KBM-7 (cell line): ENCODE measurements around the gene SLC9A7.

Experiments
- DNase-seq: peaks from one replicate; pipeline ENCODE4 v3.0.0-alpha.2; 2015
- in situ Hi-C: fragments of 300-500 bp; cut with MboI; formaldehyde crosslinking; loops from 2 replicates; pipeline ENCODE4 v1.14.3; 2020; ENCODE audit warnings: low sequenced_read_pairs, low pct_unique_long_range_greater_than_20kb, mixed read lengths

The SLC9A7 gene

DNA sequence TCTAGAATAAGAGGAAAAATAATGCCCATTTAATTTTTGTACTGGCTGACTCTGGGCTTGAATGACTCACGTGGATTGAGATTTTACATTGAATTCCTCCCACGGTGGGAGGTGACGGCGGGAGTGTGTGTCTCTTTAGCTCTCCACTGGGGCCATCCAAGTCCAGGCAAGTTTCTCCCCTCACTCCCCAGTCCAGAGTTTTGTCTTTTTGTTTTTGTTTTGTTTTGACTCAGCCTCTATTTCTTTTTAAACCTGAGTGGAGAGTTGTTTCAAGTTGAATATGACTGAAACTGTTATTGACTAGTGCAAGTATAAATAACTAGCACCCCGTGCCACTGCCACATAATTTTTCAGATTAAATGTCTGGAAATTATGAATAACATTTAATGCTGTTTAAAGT is 171.8 kb downstream of the SLC9A7 start:
- in situ Hi-C loops = no loop called here

DNA sequence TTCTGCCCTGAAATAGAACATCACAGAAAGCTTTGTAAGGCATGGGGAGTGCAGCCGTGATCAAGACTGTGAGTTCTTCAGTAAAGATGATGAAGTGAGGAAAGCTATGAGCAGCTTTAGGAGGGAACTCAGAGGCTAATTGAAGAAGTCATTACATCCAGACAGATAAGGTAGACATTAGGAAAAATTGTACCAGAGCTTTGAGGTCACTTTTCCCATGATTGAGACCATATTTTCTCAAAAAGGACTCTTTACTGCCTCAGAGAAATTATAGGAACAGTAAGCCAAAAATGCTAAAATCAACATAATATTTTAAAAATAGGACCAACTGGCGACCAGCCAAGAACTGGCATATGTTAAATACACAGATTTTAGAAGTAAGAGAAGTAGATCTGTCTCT is 174.2 kb downstream of the SLC9A7 start:
- in situ Hi-C loops = no loop called here
- DNase-seq = no peak

More for the DNA sequence above, 171.8 kb downstream of the SLC9A7 start:
- DNase-seq = no peak

DNA sequence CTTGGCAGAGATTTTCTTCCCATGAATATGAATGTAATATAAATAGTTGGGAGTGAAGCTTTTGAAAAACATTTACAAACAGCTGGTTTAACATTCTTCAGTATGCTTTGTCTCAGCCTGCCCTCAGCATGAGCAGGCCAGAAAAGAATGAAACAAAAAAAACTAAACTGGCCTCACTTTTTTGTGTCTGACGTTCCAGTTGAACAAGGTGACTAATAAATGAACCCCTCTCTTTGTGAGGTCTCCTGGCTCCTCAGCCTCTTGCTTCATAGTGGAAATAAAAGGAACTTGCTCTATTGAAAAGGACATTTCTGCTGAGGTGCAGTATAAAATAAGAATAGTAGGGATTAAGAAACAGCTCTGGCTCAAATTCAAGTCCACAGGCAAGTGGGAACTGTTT is 176.0 kb downstream of the SLC9A7 start:
- no peak for DNase-seq

DNA sequence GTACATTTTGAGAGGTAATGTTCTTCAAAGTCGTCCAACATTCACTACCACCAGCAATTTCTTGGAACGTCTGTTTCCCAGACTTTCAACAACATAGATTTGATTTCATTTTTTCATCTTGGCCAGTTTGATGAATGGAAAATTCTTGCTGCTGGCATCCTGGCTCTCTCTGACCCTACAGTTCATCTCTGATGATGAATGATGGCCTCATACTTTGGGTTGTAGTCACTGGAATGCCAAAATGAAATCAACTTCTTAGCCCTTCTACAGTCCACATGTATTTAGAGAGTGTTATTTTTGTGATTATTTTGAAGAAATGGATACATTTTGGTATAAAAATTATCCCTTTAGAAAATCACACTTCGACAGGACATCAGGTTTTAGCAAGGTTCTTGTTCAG is 176.6 kb downstream of the SLC9A7 start:
- no peak for DNase-seq
- in situ Hi-C loops = no loop called here

More for the DNA sequence above, 176.0 kb downstream of the SLC9A7 start:
- in situ Hi-C loops = no loop called here

DNA sequence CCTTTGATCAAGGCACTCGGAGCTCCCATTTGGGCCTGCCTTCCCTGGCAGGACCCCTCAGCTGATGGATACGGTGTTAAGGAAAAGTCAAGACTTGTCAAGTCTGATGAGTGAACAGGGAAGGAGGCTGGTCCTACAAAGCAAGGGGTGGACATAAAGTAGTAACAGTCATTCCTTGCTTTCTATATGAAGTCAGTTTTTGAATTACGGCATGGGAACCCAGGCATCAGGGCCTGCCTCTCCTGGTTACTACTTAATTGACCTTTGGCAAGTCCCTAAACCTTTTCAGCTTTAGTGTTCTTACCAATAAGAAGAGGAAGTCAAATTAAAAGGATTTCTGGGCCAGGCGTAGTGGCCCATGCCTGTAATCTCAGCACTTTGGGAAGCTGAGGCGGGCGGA is 178.3 kb downstream of the SLC9A7 start:
- DNase-seq = no peak
- in situ Hi-C loops = no loop called here

DNA sequence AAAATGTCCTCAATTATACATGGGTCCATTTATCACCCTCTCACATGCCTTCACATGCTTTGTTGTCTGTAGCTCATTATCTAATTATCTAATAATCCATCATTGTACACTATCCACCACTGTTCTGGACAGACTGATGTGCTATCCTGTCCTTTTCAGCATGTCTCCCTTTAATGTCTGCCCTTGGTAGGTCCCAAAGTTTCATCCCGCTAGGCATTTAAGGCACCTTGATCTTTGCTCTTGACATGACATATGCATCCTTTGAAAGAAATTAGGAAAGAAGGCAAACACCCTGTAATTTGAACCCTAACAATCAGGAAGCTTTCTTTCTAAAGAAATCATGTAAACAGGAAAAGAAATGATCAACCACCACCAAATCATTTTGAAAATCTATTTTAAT is 179.7 kb downstream of the SLC9A7 start:
- in situ Hi-C loops = no loop called here

DNA sequence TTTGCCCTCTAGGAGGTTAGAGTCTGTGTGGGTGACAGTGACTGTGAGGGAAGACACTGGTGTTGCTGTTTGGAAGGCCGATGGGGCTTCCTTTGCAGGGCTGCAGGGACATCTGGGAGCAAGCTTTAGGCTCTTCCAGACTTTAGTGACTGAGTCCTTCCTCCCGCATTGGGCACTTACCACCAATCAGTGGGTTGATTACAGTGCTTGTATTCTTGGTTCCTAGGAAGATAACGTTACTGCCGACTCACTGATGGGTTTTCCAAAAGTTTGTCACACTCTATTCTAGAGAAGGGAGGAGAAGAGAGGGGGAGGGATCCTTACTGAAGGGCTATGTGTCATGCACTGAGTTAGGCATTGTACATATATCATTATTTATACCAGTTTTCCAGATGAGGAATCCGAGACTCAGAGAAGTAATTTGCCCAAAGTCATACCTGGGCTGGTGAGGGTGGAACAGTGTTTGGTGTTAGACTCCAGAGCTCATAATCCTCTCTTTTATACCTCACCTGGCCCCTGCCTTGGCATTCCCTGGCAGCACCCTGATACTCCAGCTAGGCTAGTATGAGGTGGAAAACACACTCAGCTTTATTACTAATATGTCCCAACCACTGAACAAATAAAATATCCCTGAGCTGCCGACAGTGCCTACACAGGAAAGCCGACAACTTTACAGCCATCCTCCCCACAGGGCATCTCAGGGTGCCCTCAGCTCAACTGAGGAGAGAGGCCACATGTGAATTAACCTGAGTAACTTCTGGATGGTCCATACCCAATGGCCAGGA is 181.5 kb downstream of the SLC9A7 start:
- in situ Hi-C loops = no loop called here
- DNase-seq = no peak

More for the DNA sequence above, 179.7 kb downstream of the SLC9A7 start:
- no peak for DNase-seq

DNA sequence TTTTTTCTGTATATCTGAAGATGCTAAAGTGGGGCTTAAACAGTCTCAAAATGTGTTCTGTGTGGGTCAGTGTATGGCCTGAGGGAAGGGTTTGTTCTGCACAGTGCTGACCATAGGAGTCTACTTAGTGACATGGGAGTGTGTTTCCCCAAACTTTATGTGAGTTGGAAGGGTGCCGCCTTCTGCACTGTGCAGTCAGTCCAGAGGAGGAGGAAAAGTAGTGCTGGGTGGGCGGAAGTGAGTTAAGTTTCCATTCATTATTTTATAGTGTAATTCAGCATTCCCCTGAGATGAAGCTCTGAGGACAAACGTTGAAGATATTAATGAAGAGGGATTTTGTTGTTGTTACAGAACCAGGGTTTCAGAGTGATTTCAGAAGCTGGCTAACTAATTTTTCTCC is 182.5 kb downstream of the SLC9A7 start:
- in situ Hi-C loops = no loop called here
- no peak for DNase-seq

DNA sequence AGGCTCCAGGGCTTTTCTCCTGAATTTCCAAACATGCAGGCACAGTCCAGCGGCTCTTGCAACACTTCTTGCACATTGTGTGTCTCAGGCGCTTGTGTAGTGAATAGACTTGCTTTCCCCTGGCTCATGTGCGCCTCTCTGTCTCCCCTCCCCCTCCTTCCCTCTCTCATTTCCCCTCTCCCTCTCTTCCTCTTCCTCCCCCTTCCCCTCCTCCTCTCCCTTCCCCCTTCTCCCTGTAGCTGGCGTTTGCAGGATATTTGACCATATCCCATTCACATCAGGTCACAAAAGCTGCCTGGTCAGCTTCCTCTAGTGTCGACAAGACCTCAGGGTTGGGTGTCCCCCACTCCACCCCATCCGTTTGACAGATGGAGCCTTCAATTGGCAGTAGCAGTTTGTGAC is 182.9 kb downstream of the SLC9A7 start:
- in situ Hi-C loops = no loop called here
- peak; percentile 54 for DNase-seq

DNA sequence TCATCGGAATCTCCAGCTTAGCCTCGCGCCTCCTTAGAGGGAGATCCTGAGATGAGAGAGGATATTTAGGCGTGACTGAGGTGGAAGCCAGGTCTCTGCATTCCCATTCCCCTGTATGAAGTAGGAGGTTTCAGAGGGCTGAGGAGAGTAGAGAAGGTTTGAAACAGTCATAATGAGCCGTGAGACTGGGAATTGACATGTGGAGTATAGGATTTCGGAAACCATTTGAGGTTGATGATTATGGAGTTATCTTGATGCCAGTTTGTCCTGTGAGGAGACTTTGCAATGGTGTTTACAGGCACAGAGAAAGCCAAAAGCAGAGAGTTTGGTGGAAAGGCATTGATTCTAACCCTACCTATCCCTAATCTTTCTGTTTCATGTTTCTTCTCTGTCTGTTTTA is 183.3 kb downstream of the SLC9A7 start:
- in situ Hi-C loops = no loop called here
- no peak for DNase-seq

DNA sequence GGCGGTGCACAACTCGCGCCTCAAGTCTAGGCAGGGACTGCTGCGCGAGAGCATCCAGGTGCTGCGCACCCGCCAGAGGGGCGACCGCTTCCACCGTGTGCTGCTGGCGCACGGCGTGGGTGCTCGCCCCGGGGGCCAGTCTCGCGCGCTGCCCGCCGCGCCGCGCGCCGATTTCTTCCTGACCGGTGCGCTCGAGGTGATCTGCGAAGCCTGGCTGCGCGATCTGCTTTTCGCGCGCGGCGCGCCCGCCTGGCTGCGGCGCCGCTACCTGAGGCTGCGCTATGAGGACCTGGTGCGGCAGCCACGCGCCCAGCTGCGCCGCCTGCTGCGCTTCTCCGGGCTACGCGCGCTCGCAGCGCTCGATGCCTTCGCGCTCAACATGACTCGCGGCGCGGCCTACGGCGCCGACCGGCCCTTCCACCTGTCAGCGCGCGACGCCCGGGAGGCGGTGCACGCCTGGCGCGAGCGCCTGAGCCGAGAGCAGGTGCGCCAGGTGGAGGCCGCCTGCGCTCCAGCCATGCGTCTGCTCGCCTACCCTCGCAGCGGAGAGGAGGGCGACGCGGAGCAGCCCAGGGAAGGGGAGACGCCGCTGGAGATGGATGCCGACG is 184.0 kb downstream of the SLC9A7 start:
- in situ Hi-C loops = no loop called here
- DNase-seq = peak; percentile 62

DNA sequence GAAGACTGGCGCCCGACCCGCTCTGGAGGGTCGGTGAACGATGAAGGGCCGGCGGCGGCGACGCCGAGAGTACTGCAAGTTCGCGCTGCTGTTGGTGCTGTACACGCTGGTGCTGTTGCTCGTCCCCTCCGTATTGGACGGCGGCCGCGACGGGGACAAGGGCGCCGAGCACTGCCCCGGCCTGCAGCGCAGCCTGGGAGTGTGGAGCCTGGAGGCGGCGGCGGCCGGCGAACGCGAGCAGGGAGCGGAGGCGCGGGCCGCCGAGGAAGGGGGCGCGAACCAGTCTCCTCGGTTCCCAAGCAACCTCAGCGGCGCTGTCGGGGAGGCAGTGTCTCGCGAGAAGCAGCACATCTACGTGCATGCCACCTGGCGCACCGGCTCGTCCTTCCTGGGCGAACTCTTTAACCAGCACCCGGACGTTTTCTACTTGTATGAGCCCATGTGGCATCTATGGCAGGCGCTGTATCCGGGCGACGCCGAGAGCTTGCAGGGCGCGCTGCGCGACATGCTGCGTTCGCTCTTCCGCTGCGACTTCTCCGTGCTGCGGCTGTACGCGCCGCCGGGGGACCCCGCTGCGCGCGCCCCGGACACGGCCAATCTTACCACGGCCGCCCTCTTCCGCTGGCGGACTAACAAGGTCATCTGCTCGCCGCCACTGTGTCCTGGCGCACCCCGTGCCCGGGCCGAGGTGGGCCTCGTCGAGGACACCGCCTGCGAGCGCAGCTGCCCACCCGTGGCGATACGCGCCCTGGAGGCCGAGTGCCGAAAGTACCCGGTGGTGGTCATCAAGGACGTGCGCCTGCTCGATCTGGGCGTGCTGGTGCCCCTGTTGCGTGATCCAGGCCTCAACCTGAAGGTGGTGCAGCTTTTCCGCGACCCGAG is 184.8 kb downstream of the SLC9A7 start:
- in situ Hi-C loops = no loop called here
- DNase-seq = peak; percentile 74

DNA sequence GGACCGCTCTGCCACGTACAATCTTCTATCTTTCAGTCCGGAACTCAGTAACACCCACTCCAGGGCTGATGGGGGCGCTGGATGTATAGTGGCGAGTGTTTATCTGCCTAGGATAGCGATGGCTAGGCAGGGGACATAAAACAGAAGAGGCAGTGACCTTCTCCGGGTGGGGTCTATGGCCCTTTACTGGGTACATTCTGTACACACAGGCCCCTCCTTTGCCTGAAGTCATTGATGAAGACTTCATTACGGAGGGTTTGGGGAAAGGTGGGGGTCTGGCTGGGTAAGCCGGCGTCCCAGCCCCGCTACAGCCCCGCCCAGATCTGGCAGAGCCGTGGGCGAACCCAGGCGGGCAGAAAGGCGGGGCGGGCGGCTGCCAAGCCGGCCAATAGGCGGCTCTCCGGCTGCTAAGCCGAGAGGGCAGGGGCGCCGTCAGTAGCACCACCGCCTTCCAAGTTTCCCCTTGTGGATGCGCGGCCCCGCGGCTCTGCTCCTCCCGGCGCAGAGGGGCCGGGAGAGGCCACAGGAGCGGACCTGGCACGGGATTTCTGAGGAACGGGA is 185.5 kb downstream of the SLC9A7 start, which contains the start of gene CHST7:
Gene CHST7, plus strand, starts transcription at position 435 of the 561 bp plus-strand sequence. CDS start 167 bp downstream, outside the sequence.
- in situ Hi-C loops = no loop called here
- DNase-seq = peak; percentile 90

DNA sequence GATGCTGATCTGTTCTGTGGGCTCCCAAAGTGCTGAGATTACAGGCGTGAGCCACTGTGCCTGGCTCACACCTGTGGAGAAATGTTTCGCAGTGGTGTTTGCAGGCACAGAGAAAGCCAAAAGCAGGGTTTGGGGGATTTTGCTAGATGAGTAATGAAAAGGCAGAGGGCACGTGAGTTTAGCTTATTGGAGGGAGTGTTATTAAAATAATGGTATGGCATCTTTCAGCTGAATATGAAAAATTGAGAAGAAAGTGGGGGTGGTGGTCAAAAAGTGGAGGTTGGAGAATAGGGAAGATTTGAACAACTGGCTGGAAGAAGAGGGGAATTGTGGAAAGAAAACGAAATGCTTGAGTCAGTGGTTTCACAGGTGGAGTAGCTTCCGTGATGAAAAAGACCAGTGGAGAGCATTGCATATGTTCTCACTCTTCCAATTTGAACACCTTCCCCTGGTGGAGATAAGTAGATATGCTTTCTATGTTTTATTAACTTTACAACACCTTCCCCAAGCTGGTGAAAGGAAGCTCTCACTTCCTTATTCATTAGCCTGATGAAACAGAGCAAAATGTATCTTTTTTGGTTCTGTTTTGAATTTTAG is 186.5 kb downstream of the SLC9A7 start:
- in situ Hi-C loops = no loop called here
- peak; percentile 44 for DNase-seq

DNA sequence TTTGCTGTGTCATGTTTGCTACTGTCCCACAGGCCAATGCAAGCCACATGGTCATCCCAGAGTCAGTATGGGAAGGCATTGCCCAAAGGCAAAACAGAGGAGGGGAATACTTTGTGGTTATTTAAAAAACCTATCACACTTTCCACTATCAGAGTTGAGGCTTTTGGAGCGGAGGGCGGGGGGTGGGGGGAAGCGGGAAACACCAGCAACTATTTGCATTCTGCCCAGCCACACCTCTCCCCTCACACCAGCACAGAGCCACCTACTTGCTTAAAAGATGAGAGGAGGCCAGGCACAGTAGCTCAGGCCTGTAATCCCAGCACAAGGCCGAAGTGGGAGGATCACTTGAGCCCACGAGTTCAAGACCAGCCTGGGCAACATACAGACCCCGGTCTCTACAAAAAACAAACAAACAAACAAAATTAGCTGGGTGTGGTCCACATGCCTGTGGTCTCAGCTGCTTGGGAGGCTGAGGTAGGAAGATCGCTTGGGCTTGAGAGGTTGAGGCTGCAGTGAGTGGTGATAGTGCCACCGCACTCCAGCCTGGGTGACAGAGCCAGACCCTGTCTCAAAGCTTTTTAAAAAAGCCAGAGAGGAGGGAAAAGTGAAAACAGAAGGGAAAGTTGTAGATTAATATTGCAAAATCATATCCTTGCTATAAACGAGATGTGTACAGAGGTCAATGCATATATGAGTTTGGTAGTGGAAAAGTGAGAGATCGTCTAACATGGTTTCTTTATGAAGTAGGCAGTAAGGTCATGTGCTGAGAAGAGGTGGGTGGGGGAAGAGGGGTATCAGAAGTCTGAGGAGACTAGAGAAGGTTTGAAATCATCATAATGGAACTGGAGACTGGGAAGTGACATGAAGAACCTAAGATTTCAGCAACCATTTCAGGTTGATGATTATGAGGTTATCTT is 187.2 kb downstream of the SLC9A7 start:
- no peak for DNase-seq
- in situ Hi-C loops = no loop called here

DNA sequence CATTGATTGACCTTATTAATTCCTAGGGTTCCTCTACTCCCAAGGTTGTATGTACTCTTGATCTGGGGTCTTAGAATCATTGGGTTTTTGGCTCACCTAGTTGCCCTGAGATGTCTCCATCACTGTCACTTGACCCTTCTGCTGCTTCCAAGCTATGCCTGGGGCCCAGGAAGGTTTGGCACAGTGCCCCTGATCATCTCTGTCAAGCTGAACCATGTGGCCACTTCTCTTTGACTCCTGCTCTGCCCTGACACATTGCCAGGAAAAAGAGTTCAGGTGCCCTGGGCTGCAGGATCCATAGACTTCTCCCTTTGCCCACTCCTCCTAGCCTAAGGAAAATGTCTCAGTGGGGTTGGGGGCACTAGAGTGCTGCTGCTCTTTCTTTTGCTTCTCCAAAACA is 189.3 kb downstream of the SLC9A7 start:
- DNase-seq = no peak
- in situ Hi-C loops = no loop called here

DNA sequence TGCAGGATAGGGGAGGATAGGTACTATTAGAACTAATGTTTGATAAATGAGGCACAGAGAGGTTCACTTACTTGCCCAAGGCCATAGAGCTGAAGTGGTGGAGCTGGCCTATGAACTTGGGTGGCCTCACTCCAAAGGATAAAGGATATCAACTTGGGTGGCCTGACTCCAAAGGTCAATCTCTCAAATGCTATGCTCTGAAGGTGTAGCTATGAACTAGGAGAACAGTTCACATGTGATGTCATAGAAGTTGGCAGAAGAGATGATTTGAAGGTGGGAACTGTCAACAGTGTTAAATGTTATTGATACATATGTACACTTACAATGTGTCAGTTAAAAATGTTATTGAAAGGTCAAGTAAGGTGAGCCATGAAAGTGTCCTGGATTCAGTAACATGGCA is 191.5 kb downstream of the SLC9A7 start:
- no peak for DNase-seq
- in situ Hi-C loops = no loop called here
